ENCODE measurements around the gene SHMT2. TPM values are rescaled to one million over a fixed set of nuclear protein-coding genes. Genes with fewer than 3 reads are reported as not detected.

Gene SHMT2
- total RNA-seq, 1 donor from 2014 or later, result 197 TPM

GRCh38 chr12:57183939-57184725 lies 45.4 kb upstream of the SHMT2 start:
- no peak for DNase-seq (ENCODE audit: low read depth)
- Histone ChIP-seq H3K4me2 (ENCODE audit: low read length) (no peak overlapping the region), H3K9me3 (ENCODE audit: insufficient read depth, low read depth, low read length) (no peaks in the 10 kb centered on the region), H2AFZ (ENCODE audit: low read depth, low read length) (no peak overlapping the region), H3K4me1 (ENCODE audit: insufficient read depth, low read length) (no peaks in the 10 kb centered on the region), H3K27me3 (ENCODE audit: insufficient read depth, low read length) (no peaks in the 10 kb centered on the region), H3K36me3 (ENCODE audit: insufficient read depth, low read length) (peaks cover 44% of the 10 kb centered on the region), H3K4me3 (ENCODE audit: insufficient read depth, low read depth, low read length) (no peak overlapping the region), H3K9ac (ENCODE audit: low read length) (no peak overlapping the region), H3K27ac (ENCODE audit: low read depth, low read length) (no peak overlapping the region), H3K79me2 (ENCODE audit: insufficient read depth, low read length) (no peaks in the 10 kb centered on the region), H4K20me1 (ENCODE audit: insufficient read depth, low read length) (peaks cover 83% of the 10 kb centered on the region)
- H3K27ac Mint-ChIP-seq (ENCODE audit: unreplicated experiment), result no peak overlapping the region
- H3K36me3 Mint-ChIP-seq (ENCODE audit: low read depth, unreplicated experiment), result peaks cover 40% of the 10 kb centered on the region
- H3K27me3 Mint-ChIP-seq (ENCODE audit: low read depth, unreplicated experiment), result no peaks in the 10 kb centered on the region
- no peak for FAIRE-seq
- TF ChIP-seq CTCF (IDR thresholded peaks at IDR 0.05; ENCODE audit: insufficient read depth, low read depth, low read length) (no peak), EZH2 (IDR thresholded peaks at IDR 0.05; ENCODE audit: insufficient read depth, low read length) (no peak)
- no peaks in the 10 kb centered on the region for H3K9me3 Mint-ChIP-seq (ENCODE audit: unreplicated experiment)
- peaks cover 5% of the 10 kb centered on the region for H3K4me1 Mint-ChIP-seq (ENCODE audit: low read depth, unreplicated experiment)
- no peak overlapping the region for H3K4me3 Mint-ChIP-seq (ENCODE audit: unreplicated experiment)

- Histone ChIP-seq H3K27me3 (ENCODE audit: insufficient read depth, low read length) (no peaks in the 10 kb centered on the region), H3K4me2 (ENCODE audit: low read length) (no peak overlapping the region), H3K4me3 (ENCODE audit: insufficient read depth, low read depth, low read length) (no peak overlapping the region), H2AFZ (ENCODE audit: low read depth, low read length) (no peak overlapping the region), H3K79me2 (ENCODE audit: insufficient read depth, low read length) (no peaks in the 10 kb centered on the region), H3K27ac (ENCODE audit: low read depth, low read length) (no peak overlapping the region), H3K4me1 (ENCODE audit: insufficient read depth, low read length) (no peaks in the 10 kb centered on the region), H3K9ac (ENCODE audit: low read length) (no peak overlapping the region), H3K36me3 (ENCODE audit: insufficient read depth, low read length) (peaks cover 43% of the 10 kb centered on the region), H4K20me1 (ENCODE audit: insufficient read depth, low read length) (peaks cover 82% of the 10 kb centered on the region), H3K9me3 (ENCODE audit: insufficient read depth, low read depth, low read length) (no peaks in the 10 kb centered on the region)
- peaks cover 5% of the 10 kb centered on the region for H3K4me1 Mint-ChIP-seq (ENCODE audit: low read depth, unreplicated experiment)
- TF ChIP-seq CTCF (IDR thresholded peaks at IDR 0.05; ENCODE audit: insufficient read depth, low read depth, low read length), result no peak
- TF ChIP-seq EZH2 (IDR thresholded peaks at IDR 0.05; ENCODE audit: insufficient read depth, low read length), result no peak
- FAIRE-seq, result no peak
- H3K4me3 Mint-ChIP-seq (ENCODE audit: unreplicated experiment), result no peak overlapping the region
- H3K9me3 Mint-ChIP-seq (ENCODE audit: unreplicated experiment), result no peaks in the 10 kb centered on the region
- no peaks in the 10 kb centered on the region for H3K27me3 Mint-ChIP-seq (ENCODE audit: low read depth, unreplicated experiment)
- H3K36me3 Mint-ChIP-seq (ENCODE audit: low read depth, unreplicated experiment), result peaks cover 38% of the 10 kb centered on the region
- H3K27ac Mint-ChIP-seq (ENCODE audit: unreplicated experiment), result no peak overlapping the region
- DNase-seq (ENCODE audit: low read depth), result no peak
Observed at GRCh38 chr12:57185403-57185802, 44.1 kb upstream of the SHMT2 start.

GRCh38 chr12:57185906-57186508 lies 43.5 kb upstream of the SHMT2 start:
- H3K9me3 Mint-ChIP-seq (ENCODE audit: unreplicated experiment), result no peaks in the 10 kb centered on the region
- Histone ChIP-seq H3K79me2 (ENCODE audit: insufficient read depth, low read length) (no peaks in the 10 kb centered on the region), H3K4me2 (ENCODE audit: low read length) (no peak overlapping the region), H3K4me1 (ENCODE audit: insufficient read depth, low read length) (no peaks in the 10 kb centered on the region), H3K4me3 (ENCODE audit: insufficient read depth, low read depth, low read length) (no peak overlapping the region), H3K27me3 (ENCODE audit: insufficient read depth, low read length) (no peaks in the 10 kb centered on the region), H4K20me1 (ENCODE audit: insufficient read depth, low read length) (peaks cover 82% of the 10 kb centered on the region), H3K9me3 (ENCODE audit: insufficient read depth, low read depth, low read length) (no peaks in the 10 kb centered on the region), H3K36me3 (ENCODE audit: insufficient read depth, low read length) (peaks cover 43% of the 10 kb centered on the region), H3K9ac (ENCODE audit: low read length) (no peak overlapping the region), H3K27ac (ENCODE audit: low read depth, low read length) (no peak overlapping the region), H2AFZ (ENCODE audit: low read depth, low read length) (no peak overlapping the region)
- FAIRE-seq, result no peak
- no peaks in the 10 kb centered on the region for H3K27me3 Mint-ChIP-seq (ENCODE audit: low read depth, unreplicated experiment)
- peaks cover 5% of the 10 kb centered on the region for H3K4me1 Mint-ChIP-seq (ENCODE audit: low read depth, unreplicated experiment)
- TF ChIP-seq EZH2 (IDR thresholded peaks at IDR 0.05; ENCODE audit: insufficient read depth, low read length), result no peak
- no peak for TF ChIP-seq CTCF (IDR thresholded peaks at IDR 0.05; ENCODE audit: insufficient read depth, low read depth, low read length)
- no peak for DNase-seq (ENCODE audit: low read depth)
- H3K36me3 Mint-ChIP-seq (ENCODE audit: low read depth, unreplicated experiment), result peaks cover 38% of the 10 kb centered on the region
- H3K27ac Mint-ChIP-seq (ENCODE audit: unreplicated experiment), result no peak overlapping the region
- H3K4me3 Mint-ChIP-seq (ENCODE audit: unreplicated experiment), result no peak overlapping the region
